GM12865 (cell line): Measurements from ENCODE around the gene CTNNA3.

Experiments
- DNase-seq: peaks from one replicate; pipeline ENCODE4 v3.0.0; 2010; ENCODE audit warnings: low read depth
- H3K4me3 ChIP-seq: 2 replicates; pipeline ENCODE4 v1.5.1; 2011; ENCODE audit warnings: mild to moderate bottlenecking, low read depth, low read length, control low read depth
- TF ChIP-seq, protein P1 (sequence below): IDR thresholded peaks from 2 replicates; pipeline ENCODE4 v1.5.1; 2011; ENCODE audit warnings: low read length, control low read depth, low read depth, inconsistent platforms; ENCODE audit not compliant: insufficient read depth; ENCODE audit errors: missing control alignments

Gene CTNNA3

DNA sequence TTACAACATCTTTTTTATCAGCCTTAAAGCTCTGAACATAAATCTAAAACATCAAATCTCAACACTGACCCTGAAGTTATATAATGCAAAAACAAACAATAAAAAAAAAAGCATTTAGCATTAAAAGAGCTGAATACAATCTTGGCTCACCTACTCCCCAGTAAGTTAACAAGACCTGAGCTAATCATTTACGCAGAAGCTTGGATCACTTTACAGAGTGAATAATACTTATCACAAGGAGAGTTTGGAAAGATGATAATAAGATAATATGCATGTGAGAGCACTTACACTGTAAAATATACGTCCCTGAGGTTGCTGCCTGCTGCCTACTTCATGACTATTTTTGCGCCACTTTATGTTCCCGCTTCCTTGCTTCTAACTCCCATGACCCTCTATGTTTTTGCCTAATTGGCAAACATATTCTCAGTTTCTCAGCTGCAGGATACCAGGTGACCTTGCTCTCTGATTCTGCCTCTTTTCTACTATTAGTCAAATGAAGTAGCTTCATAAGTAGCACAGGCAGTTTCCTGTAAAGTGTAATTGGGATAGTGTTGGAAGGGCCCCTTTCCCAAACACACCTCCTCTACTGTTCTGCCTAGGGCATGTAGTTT, 436.6 kb downstream of the CTNNA3 start:
- H3K4me3 ChIP-seq, result no peak overlapping the region
- DNase-seq, result no peak
- TF ChIP-seq, protein P1, sequence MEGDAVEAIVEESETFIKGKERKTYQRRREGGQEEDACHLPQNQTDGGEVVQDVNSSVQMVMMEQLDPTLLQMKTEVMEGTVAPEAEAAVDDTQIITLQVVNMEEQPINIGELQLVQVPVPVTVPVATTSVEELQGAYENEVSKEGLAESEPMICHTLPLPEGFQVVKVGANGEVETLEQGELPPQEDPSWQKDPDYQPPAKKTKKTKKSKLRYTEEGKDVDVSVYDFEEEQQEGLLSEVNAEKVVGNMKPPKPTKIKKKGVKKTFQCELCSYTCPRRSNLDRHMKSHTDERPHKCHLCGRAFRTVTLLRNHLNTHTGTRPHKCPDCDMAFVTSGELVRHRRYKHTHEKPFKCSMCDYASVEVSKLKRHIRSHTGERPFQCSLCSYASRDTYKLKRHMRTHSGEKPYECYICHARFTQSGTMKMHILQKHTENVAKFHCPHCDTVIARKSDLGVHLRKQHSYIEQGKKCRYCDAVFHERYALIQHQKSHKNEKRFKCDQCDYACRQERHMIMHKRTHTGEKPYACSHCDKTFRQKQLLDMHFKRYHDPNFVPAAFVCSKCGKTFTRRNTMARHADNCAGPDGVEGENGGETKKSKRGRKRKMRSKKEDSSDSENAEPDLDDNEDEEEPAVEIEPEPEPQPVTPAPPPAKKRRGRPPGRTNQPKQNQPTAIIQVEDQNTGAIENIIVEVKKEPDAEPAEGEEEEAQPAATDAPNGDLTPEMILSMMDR, result no peak

DNA sequence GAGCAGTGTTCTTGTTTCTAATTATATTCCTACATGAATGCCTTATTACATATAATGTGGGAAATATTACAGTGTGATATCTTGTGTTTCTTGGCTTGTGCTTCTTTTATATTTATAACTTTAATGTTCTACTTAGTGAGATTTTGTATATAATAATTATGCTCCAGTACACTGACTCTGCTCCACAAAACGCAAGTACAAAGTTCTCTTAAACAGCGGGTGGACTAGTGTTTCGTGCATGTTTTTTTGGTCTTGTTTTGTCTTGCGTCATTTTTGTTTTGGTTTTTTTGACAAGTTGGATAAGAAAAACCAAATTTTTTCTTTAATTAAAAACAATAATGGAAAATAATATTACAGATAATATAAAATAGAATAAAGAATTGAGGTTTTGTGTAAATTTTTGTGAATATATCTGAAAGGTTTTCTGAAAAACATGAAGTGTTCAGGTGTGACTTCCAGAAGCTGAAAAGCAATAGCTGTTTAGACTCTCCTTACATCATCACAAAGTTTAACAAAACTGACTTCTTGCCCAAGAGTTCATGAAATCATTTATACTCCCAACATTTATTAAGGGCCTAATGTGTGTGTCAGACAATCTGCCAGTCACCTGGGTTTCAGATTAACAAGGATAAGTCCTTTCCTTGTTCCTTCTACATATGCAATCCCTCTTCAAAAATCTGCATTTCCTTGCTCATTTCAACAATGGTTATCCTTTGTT, 438.4 kb downstream of the CTNNA3 start:
- no peak for DNase-seq
- TF ChIP-seq, protein P1, result no peak
- H3K4me3 ChIP-seq, result no peak overlapping the region

DNA sequence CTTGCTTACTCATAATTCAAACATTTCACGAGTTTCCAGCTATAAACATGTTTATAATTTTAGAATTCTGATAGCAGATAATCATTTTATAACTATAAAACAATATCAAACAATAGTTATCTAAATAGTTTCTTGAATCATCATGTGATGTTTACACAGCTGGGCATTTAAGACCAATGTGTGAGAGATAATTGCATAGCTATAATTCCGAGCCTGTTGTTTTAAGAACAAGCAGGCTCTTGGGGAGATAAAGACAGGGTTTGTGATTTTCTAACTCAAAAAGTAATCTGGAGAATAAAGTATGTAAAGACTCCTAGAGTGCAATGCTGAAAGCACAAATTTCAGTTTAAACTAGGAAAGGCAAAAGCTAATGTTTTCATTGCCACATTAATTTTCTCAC, 439.0 kb downstream of the CTNNA3 start:
- TF ChIP-seq, protein P1, result no peak
- H3K4me3 ChIP-seq, result no peak overlapping the region
- no peak for DNase-seq

DNA sequence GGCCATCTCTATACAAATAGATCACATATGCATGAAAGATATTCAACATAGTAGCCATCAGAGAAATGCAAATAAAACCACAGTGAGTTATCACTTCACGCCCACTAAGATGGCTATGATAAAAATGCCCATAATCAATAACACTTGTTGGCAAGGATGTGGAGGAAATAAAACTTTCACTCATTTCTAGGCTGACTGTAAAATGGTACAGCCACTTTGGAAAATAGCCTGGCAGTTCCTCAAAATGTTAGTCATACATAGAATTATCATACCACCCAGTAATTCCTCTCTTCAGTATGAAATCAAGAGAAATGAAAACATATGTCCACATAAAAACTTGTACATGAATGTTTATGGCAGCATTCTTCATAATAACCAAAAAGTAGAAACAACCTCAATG, 445.3 kb downstream of the CTNNA3 start:
- DNase-seq, result no peak
- H3K4me3 ChIP-seq, result no peak overlapping the region
- TF ChIP-seq, protein P1, result no peak

DNA sequence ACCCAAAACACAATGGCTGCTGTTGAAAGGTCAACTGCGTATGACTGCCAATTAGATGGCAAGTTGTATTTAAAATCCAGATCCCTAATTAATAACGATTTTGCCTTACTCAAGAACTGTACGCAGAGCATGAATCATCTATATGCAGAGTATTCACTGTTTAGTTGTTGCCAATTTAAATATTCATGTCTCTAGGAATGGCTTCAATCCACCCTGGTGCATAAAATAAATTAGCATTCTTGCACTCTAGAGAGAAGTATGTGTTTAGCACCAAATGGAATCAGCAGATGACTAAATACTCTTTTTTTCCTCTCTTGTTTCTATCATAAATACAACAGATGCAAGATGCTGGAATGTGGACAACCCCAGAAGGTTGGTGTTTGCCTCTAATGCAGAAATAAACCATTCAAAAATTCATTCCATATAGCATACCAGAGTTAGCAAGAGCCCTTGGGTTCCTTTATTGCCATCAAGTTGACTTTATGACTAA, 449.9 kb downstream of the CTNNA3 start:
- no peak for DNase-seq
- TF ChIP-seq, protein P1, result no peak
- no peak overlapping the region for H3K4me3 ChIP-seq

DNA sequence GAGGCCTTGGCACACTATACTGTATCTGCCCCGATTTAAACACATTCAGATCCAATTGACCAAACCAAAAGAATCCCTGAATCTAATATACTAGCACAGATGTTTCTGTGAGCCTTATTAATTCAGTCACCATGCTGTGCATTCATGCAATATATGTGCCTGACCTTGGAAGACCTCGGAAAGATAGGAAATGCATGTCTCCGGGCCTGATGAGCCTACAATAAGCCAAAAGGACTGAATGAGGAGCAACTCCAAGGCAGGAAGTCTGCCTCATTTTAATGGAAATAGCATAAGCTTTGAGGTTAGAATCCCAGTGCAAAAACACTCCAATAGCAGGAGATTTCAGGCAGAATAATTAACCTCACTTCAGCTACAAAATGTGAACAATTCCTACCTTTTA, 453.5 kb downstream of the CTNNA3 start:
- TF ChIP-seq, protein P1, result no peak
- no peak for DNase-seq
- no peak overlapping the region for H3K4me3 ChIP-seq
